Measurements from ENCODE around the gene APOBEC3C. TPM values are rescaled to one million over a fixed set of nuclear protein-coding genes. Genes with fewer than 3 reads are reported as not detected.
A peak's percentile ranks its signal among the peaks of the same experiment; 100 is the strongest.
"Not testable (repeated sequence)": the region's sequence is repeated elsewhere in the genome, so short reads cannot be mapped to it uniquely, and the experiment has no call there.

Gene APOBEC3C
- total RNA-seq, 2 donors from 2014 or later = 2.6 to 6.7 TPM

DNA sequence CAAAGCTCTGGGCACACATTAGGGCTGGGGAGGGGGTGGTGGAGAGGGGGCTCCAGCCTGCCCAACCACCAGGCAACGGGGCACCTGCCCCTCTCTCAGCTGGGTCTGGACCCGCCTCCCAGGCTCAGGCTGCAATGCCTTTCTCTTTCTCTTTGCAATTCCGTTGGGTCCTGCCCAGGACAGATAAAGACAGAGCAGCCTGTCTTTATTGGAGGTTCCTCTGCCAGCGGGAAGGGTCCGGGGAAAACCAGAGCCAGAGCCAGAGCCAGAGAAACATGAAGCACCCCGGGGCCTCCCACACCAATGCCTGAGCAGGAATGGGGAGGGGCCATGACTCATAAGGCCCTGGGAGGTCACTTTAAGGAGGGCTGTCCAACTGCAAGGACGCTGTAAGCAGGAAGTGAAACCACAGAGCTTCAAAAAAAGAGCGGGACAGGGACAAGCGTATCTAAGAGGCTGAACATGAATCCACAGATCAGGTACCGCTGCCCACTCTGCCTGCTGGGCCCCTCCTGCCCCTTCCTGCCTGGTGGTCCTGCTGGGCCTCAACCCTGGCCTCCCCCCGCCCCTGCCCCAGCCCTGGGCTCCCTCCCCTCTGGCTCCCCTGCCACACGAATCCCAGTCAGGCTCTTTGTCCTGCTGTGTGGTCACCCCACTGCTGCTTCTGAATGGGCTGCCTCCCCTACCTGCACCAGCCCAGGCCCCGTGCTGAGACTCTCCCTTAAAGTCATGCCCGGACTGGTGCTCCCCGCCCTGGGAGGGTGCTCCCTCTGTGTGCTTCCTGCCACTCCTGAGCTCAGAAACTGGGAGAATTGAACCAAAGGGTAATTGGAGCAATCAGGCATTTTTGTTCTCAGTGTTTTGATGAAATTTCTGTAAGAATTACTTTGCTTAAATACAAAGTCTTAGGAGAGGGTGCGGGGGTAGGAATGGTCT is 31.8 kb upstream of the APOBEC3C start, which contains the start of gene APOBEC3B:
TSS of gene APOBEC3B (plus strand) at position 356 of the 936 bp plus-strand sequence. CDS start at position 463, 107 bp downstream.
- peak within 1 kb of the TSS in 3 of 4 donors; percentile 86 to 95 (median 92) for H3K27ac ChIP-seq
- H3K36me3 ChIP-seq (replicated peaks in 1 of 2; ENCODE audit: insufficient read depth in 1 of 2, low read depth in 2 of 2) = no peaks in the 10 kb centered on the region
- no peak for TF ChIP-seq CTCF (IDR thresholded peaks at IDR 0.05)
- TF ChIP-seq POLR2A (IDR thresholded peaks at IDR 0.05) = peak; percentile 71 to 83 (median 83)
- intact Hi-C loops (cut with DNase I) = no loop called here
- peak; percentile 85 for ATAC-seq
- no peaks in the 10 kb centered on the region for H3K27me3 ChIP-seq
- peak in 3 of 4 donors; percentile 91 to 98 (median 96) for DNase-seq
- WGBS, 2 donors = 13 to 27% methylated on average over 3 to 15 of the region's 16 CpGs
- peaks cover 50% of the 10 kb centered on the region for H3K4me1 ChIP-seq
- no peak within 1 kb of the TSS for H3K4me3 ChIP-seq
- H3K9me3 ChIP-seq = no peaks in the 10 kb centered on the region

GRCh38 chr22:38984224-38984623 is 29.8 kb upstream of the APOBEC3C start:
- ATAC-seq (no peak), DNase-seq (no peak)
- H3K4me1 ChIP-seq = peaks cover 50% of the 10 kb centered on the region
- H3K36me3 ChIP-seq (replicated peaks in 1 of 2; ENCODE audit: insufficient read depth in 1 of 2, low read depth in 2 of 2) = no peaks in the 10 kb centered on the region
- TF ChIP-seq CTCF (IDR thresholded peaks at IDR 0.05) (no peak), POLR2A (IDR thresholded peaks at IDR 0.05) (no peak)
- no peak overlapping the region for H3K4me3 ChIP-seq
- peak overlapping the region in 3 of 4 donors; percentile 49 to 92 (median 84) for H3K27ac ChIP-seq
- intact Hi-C loops (cut with DNase I) = no loop called here
- H3K9me3 ChIP-seq = no peaks in the 10 kb centered on the region
- WGBS, 2 donors = 83 to 89% methylated on average over 2 of the region's 2 CpGs
- no peaks in the 10 kb centered on the region for H3K27me3 ChIP-seq

- TF ChIP-seq CTCF (IDR thresholded peaks at IDR 0.05) (peak in 1 of 7 experiments; percentile 11), POLR2A (IDR thresholded peaks at IDR 0.05) (peak in 2 of 3 donors; percentile 46 to 67)
- peak; percentile 80 for ATAC-seq
- peaks cover 50% of the 10 kb centered on the region for H3K4me1 ChIP-seq
- H3K4me3 ChIP-seq; H3K27me3 ChIP-seq; H3K9me3 ChIP-seq; H3K36me3 ChIP-seq (replicated peaks in 1 of 2; ENCODE audit: insufficient read depth in 1 of 2, low read depth in 2 of 2); intact Hi-C loops (cut with DNase I): not testable (repeated sequence)
- peak overlapping the region in 3 of 4 donors; percentile 84 to 92 (median 86) for H3K27ac ChIP-seq
- WGBS, 2 donors = 11 to 42% methylated on average over 8 to 9 of the region's 9 CpGs
- DNase-seq = peak in 3 of 4 donors; percentile 94 to 97 (median 97)
Observed at GRCh38 chr22:38984784-38985757, 29.0 kb upstream of the APOBEC3C start.

DNA sequence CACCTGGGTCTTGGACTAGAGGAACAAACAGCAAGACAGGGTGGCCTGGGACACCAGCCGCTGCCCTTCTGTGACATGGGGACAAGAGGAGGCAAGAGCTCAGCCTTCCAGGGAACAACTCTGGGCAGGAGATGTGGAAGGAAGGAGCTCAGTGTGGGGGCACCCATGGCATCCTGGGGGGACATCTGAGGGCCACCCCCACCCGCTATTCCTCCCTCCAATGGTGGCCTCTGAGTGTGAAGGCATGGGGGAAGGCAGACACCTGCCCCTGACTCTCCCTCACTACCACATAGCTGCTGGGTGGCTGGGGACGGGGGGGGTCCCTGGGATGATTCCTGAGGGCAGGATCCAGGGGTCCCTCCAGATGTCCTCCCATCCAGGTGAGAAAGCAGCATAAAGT is 27.4 kb upstream of the APOBEC3C start:
- no peaks in the 10 kb centered on the region for H3K36me3 ChIP-seq (replicated peaks in 1 of 2; ENCODE audit: insufficient read depth in 1 of 2, low read depth in 2 of 2)
- no peak for TF ChIP-seq CTCF (IDR thresholded peaks at IDR 0.05)
- TF ChIP-seq POLR2A (IDR thresholded peaks at IDR 0.05) = no peak
- DNase-seq (no peak), ATAC-seq (no peak)
- no peak overlapping the region for H3K4me3 ChIP-seq
- H3K27ac ChIP-seq = no peak overlapping the region
- H3K4me1 ChIP-seq = peaks cover 36% of the 10 kb centered on the region
- 100% methylated on average over 2 of the region's 3 CpGs; no CpG with 5 or more reads in 1 of the 2 donors for WGBS, 2 donors
- intact Hi-C loops (cut with DNase I) = no loop called here
- no peaks in the 10 kb centered on the region for H3K9me3 ChIP-seq
- no peaks in the 10 kb centered on the region for H3K27me3 ChIP-seq

Data from body of pancreas (tissue), 4 donors.